ENCODE results near the gene E2F8. TPM values are rescaled to one million over a fixed set of nuclear protein-coding genes. Genes with fewer than 3 reads are reported as not detected.

Gene E2F8
- total and polyA plus RNA-seq, 2 experiments from 2014 or later, result 8.3 to 10.6 TPM

DNA sequence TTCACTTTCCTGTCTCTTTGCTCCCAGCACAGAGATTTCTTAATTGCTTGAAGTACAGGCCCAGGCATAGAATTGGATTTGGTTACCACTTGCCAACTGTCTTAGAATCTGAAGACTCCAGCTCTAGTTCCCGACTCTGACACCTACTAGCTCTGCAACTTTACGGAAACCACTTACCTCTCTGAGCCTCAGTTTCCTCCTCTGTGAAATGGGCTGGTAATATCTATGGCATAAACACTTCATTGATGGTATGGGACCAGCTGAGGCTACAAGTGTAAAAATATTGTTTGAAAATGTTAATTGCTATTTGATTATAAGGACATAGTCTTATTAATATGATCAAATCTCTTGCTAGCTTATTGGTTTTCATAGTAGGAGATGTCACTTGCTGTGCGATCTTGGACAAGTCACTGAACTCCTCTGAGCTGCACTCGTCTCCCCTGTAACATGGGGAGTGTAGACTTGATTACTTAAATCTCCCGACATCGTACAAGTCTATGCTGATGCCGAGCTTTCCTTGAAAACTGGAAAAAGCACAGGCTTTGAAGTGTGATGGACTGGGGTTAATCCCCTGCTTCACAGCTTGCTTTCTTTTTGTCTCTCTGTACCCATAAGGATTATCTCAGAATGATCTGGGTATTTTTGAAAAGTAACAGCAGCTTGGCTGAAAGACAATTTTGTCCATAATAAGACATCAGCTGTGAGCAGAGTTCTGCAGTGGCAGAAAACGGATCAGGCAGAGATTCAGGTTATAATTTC, 11.8 kb upstream of the E2F8 start:
- Histone ChIP-seq H3K4me3 (no peak overlapping the region), H3K9me2 (ENCODE audit: insufficient read depth) (peaks cover 5% of the 10 kb centered on the region; the same call in 1 of the 2 replicates), H3K27ac (ENCODE audit: low read depth) (no peak overlapping the region), H3K79me2 (replicated peaks; ENCODE audit: insufficient read depth) (no peaks in the 10 kb centered on the region), H3K4me1 (ENCODE audit: insufficient read depth) (no peaks in the 10 kb centered on the region), H3K4me2 (no peak overlapping the region), H3F3A (replicated peaks; ENCODE audit: low read depth) (no peaks in the 10 kb centered on the region), H4K20me1 (replicated peaks; ENCODE audit: insufficient read depth) (no peaks in the 10 kb centered on the region), H3K36me3 (ENCODE audit: insufficient read depth) (no peaks in the 10 kb centered on the region), H3K27me3 (ENCODE audit: insufficient read depth) (no peaks in the 10 kb centered on the region), H2AFZ (no peak overlapping the region)
- no peaks in the 10 kb centered on the region for H3K27me3 Mint-ChIP-seq (ENCODE audit: insufficient read depth, low read depth, poor library complexity)
- ATAC-seq, result no peak
- H3K36me3 Mint-ChIP-seq (ENCODE audit: low read depth), result peaks cover 9% of the 10 kb centered on the region; the same call in 2 of the 3 replicates
- TF ChIP-seq, protein P1, sequence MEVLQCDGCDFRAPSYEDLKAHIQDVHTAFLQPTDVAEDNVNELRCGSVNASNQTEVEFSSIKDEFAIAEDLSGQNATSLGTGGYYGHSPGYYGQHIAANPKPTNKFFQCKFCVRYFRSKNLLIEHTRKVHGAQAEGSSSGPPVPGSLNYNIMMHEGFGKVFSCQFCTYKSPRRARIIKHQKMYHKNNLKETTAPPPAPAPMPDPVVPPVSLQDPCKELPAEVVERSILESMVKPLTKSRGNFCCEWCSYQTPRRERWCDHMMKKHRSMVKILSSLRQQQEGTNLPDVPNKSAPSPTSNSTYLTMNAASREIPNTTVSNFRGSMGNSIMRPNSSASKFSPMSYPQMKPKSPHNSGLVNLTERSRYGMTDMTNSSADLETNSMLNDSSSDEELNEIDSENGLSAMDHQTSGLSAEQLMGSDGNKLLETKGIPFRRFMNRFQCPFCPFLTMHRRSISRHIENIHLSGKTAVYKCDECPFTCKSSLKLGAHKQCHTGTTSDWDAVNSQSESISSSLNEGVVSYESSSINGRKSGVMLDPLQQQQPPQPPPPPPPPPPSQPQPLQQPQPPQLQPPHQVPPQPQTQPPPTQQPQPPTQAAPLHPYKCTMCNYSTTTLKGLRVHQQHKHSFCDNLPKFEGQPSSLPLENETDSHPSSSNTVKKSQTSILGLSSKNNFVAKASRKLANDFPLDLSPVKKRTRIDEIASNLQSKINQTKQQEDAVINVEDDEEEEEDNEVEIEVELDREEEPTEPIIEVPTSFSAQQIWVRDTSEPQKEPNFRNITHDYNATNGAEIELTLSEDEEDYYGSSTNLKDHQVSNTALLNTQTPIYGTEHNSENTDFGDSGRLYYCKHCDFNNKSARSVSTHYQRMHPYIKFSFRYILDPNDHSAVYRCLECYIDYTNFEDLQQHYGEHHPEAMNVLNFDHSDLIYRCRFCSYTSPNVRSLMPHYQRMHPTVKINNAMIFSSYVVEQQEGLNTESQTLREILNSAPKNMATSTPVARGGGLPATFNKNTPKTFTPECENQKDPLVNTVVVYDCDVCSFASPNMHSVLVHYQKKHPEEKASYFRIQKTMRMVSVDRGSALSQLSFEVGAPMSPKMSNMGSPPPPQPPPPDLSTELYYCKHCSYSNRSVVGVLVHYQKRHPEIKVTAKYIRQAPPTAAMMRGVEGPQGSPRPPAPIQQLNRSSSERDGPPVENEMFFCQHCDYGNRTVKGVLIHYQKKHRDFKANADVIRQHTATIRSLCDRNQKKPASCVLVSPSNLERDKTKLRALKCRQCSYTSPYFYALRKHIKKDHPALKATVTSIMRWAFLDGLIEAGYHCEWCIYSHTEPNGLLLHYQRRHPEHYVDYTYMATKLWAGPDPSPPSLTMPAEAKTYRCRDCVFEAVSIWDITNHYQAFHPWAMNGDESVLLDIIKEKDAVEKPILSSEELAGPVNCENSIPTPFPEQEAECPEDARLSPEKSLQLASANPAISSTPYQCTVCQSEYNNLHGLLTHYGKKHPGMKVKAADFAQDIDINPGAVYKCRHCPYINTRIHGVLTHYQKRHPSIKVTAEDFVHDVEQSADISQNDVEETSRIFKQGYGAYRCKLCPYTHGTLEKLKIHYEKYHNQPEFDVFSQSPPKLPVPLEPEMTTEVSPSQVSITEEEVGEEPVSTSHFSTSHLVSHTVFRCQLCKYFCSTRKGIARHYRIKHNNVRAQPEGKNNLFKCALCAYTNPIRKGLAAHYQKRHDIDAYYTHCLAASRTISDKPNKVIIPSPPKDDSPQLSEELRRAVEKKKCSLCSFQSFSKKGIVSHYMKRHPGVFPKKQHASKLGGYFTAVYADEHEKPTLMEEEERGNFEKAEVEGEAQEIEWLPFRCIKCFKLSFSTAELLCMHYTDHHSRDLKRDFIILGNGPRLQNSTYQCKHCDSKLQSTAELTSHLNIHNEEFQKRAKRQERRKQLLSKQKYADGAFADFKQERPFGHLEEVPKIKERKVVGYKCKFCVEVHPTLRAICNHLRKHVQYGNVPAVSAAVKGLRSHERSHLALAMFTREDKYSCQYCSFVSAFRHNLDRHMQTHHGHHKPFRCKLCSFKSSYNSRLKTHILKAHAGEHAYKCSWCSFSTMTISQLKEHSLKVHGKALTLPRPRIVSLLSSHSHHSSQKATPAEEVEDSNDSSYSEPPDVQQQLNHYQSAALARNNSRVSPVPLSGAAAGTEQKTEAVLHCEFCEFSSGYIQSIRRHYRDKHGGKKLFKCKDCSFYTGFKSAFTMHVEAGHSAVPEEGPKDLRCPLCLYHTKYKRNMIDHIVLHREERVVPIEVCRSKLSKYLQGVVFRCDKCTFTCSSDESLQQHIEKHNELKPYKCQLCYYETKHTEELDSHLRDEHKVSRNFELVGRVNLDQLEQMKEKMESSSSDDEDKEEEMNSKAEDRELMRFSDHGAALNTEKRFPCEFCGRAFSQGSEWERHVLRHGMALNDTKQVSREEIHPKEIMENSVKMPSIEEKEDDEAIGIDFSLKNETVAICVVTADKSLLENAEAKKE (CRISPR knock-in tag; IDR thresholded peaks at IDR 0.05), result no peak
- TF ChIP-seq CREB1 (CRISPR knock-in tag; IDR thresholded peaks at IDR 0.05; ENCODE audit: low read depth) (no peak), POLR2AphosphoS5 (IDR thresholded peaks at IDR 0.05; ENCODE audit: low read depth) (no peak), EZH2phosphoT487 (IDR thresholded peaks at IDR 0.05; ENCODE audit: unreplicated experiment) (no peak), ZNF114 (CRISPR knock-in tag; IDR thresholded peaks at IDR 0.05) (no peak), EZH2 (IDR thresholded peaks at IDR 0.05; ENCODE audit: low read depth, unreplicated experiment) (no peak), ZNF331 (CRISPR knock-in tag; IDR thresholded peaks at IDR 0.05; ENCODE audit: low read depth) (no peak), STAT1 (IDR thresholded peaks at IDR 0.05; ENCODE audit: unreplicated experiment) (no peak), NANOG (IDR thresholded peaks at IDR 0.05; ENCODE audit: borderline replicate concordance) (no peak), JUNB (IDR thresholded peaks at IDR 0.05; ENCODE audit: unreplicated experiment) (no peak)
- TF ChIP-seq, protein P2, sequence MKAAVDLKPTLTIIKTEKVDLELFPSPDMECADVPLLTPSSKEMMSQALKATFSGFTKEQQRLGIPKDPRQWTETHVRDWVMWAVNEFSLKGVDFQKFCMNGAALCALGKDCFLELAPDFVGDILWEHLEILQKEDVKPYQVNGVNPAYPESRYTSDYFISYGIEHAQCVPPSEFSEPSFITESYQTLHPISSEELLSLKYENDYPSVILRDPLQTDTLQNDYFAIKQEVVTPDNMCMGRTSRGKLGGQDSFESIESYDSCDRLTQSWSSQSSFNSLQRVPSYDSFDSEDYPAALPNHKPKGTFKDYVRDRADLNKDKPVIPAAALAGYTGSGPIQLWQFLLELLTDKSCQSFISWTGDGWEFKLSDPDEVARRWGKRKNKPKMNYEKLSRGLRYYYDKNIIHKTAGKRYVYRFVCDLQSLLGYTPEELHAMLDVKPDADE (IDR thresholded peaks at IDR 0.05), result no peak
- TF ChIP-seq, protein P3, sequence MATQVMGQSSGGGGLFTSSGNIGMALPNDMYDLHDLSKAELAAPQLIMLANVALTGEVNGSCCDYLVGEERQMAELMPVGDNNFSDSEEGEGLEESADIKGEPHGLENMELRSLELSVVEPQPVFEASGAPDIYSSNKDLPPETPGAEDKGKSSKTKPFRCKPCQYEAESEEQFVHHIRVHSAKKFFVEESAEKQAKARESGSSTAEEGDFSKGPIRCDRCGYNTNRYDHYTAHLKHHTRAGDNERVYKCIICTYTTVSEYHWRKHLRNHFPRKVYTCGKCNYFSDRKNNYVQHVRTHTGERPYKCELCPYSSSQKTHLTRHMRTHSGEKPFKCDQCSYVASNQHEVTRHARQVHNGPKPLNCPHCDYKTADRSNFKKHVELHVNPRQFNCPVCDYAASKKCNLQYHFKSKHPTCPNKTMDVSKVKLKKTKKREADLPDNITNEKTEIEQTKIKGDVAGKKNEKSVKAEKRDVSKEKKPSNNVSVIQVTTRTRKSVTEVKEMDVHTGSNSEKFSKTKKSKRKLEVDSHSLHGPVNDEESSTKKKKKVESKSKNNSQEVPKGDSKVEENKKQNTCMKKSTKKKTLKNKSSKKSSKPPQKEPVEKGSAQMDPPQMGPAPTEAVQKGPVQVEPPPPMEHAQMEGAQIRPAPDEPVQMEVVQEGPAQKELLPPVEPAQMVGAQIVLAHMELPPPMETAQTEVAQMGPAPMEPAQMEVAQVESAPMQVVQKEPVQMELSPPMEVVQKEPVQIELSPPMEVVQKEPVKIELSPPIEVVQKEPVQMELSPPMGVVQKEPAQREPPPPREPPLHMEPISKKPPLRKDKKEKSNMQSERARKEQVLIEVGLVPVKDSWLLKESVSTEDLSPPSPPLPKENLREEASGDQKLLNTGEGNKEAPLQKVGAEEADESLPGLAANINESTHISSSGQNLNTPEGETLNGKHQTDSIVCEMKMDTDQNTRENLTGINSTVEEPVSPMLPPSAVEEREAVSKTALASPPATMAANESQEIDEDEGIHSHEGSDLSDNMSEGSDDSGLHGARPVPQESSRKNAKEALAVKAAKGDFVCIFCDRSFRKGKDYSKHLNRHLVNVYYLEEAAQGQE (IDR thresholded peaks at IDR 0.05; ENCODE audit: unreplicated experiment), result no peak
- TF ChIP-seq, protein P4, sequence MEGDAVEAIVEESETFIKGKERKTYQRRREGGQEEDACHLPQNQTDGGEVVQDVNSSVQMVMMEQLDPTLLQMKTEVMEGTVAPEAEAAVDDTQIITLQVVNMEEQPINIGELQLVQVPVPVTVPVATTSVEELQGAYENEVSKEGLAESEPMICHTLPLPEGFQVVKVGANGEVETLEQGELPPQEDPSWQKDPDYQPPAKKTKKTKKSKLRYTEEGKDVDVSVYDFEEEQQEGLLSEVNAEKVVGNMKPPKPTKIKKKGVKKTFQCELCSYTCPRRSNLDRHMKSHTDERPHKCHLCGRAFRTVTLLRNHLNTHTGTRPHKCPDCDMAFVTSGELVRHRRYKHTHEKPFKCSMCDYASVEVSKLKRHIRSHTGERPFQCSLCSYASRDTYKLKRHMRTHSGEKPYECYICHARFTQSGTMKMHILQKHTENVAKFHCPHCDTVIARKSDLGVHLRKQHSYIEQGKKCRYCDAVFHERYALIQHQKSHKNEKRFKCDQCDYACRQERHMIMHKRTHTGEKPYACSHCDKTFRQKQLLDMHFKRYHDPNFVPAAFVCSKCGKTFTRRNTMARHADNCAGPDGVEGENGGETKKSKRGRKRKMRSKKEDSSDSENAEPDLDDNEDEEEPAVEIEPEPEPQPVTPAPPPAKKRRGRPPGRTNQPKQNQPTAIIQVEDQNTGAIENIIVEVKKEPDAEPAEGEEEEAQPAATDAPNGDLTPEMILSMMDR (conservative IDR thresholded peaks at IDR 0.05; ENCODE audit: low read depth in 2 of 2), result no peak
- H3K27ac Mint-ChIP-seq, result no peak overlapping the region
- H3K4me1 Mint-ChIP-seq, result no peaks in the 10 kb centered on the region
- peaks cover 29% of the 10 kb centered on the region for H3K9me3 Mint-ChIP-seq
- no peak for DNase-seq (ENCODE audit: low spot score)
- H3K4me3 Mint-ChIP-seq, result no peak overlapping the region
